H9 (cell line): ENCODE results near the gene VWA8. TPM values are rescaled to one million over a fixed set of nuclear protein-coding genes. Genes with fewer than 3 reads are reported as not detected.

Experiments
- DNase-seq: peaks from one replicate; pipeline ENCODE4 v3.0.0-alpha.2; 2017
- H2AFZ ChIP-seq: one replicate; pipeline ENCODE4 v1.6.1; 2013; ENCODE audit warnings: mild to moderate bottlenecking, low read length, control low read depth, moderate library complexity
- H2AK5ac ChIP-seq: 2 replicates; pipeline ENCODE4 v1.6.1; 2013; ENCODE audit warnings: low read length, control low read depth, mixed read lengths; ENCODE audit not compliant: insufficient read length
- H2BK120ac ChIP-seq: one replicate; pipeline ENCODE4 v1.6.1; 2013; ENCODE audit warnings: low read depth, mild to moderate bottlenecking, low read length, control low read depth, inconsistent platforms; ENCODE audit not compliant: poor library complexity, severe bottlenecking
- H2BK12ac ChIP-seq: 2 replicates; pipeline ENCODE4 v1.6.1; 2013; ENCODE audit warnings: low read length, control low read depth, mixed read lengths, low read depth; ENCODE audit not compliant: insufficient read length
- H2BK15ac ChIP-seq: 2 replicates; pipeline ENCODE4 v1.6.1; 2013; ENCODE audit warnings: low read depth, low read length, control low read depth
- H2BK20ac ChIP-seq: one replicate; pipeline ENCODE4 v1.6.1; 2013; ENCODE audit warnings: low read depth, mild to moderate bottlenecking, low read length, control low read depth, inconsistent platforms; ENCODE audit not compliant: poor library complexity, severe bottlenecking
- H2BK5ac ChIP-seq: 2 replicates; pipeline ENCODE4 v1.6.1; 2013; ENCODE audit warnings: low read length, control low read depth, mixed read lengths; ENCODE audit not compliant: insufficient read length
- H3K14ac ChIP-seq: 2 replicates; pipeline ENCODE4 v1.6.1; 2013; ENCODE audit warnings: low read length, control low read depth; ENCODE audit not compliant: insufficient read depth
- H3K18ac ChIP-seq: 2 replicates; pipeline ENCODE4 v1.6.1; 2013; ENCODE audit warnings: low read depth, mild to moderate bottlenecking, mixed read lengths, low read length, control low read depth; ENCODE audit not compliant: insufficient read length
- H3K23ac ChIP-seq: 2 replicates; pipeline ENCODE4 v1.6.1; 2013; ENCODE audit warnings: low read length, control low read depth, mixed read lengths, low read depth; ENCODE audit not compliant: insufficient read length
- H3K23me2 ChIP-seq: 2 replicates; pipeline ENCODE4 v1.6.1; 2013; ENCODE audit warnings: low read depth, mild to moderate bottlenecking, mixed read lengths, low read length, control low read depth; ENCODE audit not compliant: insufficient read length, poor library complexity, severe bottlenecking
- H3K27ac ChIP-seq: 2 replicates; pipeline ENCODE4 v1.5.1; 2013; ENCODE audit warnings: low read length, control low read depth, mixed read lengths, low read depth; ENCODE audit not compliant: insufficient read length
- H3K27me3 ChIP-seq: 2 replicates; pipeline ENCODE4 v1.6.1; 2013; ENCODE audit warnings: low read length, control low read depth, inconsistent platforms; ENCODE audit not compliant: insufficient read depth
- H3K4ac ChIP-seq: 2 replicates; pipeline ENCODE4 v1.6.1; 2013; ENCODE audit warnings: low read depth, mild to moderate bottlenecking, control low read depth, inconsistent platforms, low read length, moderate library complexity
- H3K4me1 ChIP-seq: 2 replicates; pipeline ENCODE4 v1.6.1; 2013; ENCODE audit warnings: low read length, control low read depth, inconsistent platforms; ENCODE audit not compliant: insufficient read depth
- H3K4me2 ChIP-seq: 2 replicates; pipeline ENCODE4 v1.6.1; 2013; ENCODE audit warnings: low read length, control low read depth, mixed read lengths; ENCODE audit not compliant: insufficient read length, insufficient read depth
- H3K56ac ChIP-seq: 2 replicates; pipeline ENCODE4 v1.6.1; 2013; ENCODE audit warnings: low read depth, mild to moderate bottlenecking, mixed read lengths, low read length, control low read depth; ENCODE audit not compliant: insufficient read length
- H3K79me1 ChIP-seq: 2 replicates; pipeline ENCODE4 v1.6.1; 2013; ENCODE audit warnings: low read depth, mild to moderate bottlenecking, moderate library complexity, low read length, control low read depth, inconsistent platforms; ENCODE audit not compliant: insufficient read depth, poor library complexity, severe bottlenecking
- H3K79me2 ChIP-seq: 2 replicates; pipeline ENCODE4 v1.6.1; 2013; ENCODE audit warnings: low read length, control low read depth, inconsistent platforms; ENCODE audit not compliant: insufficient read depth
- H3K9ac ChIP-seq: 2 replicates; pipeline ENCODE4 v1.6.1; 2013; ENCODE audit warnings: low read length, control low read depth, mixed read lengths; ENCODE audit not compliant: insufficient read length; ENCODE audit errors: extremely low read depth
- H3K9me3 ChIP-seq: one replicate; pipeline ENCODE4 v1.6.1; 2013; ENCODE audit warnings: low read depth, low read length, inconsistent platforms; ENCODE audit not compliant: control insufficient read depth
- H3T11ph ChIP-seq: one replicate; pipeline ENCODE4 v1.6.1; 2013; ENCODE audit warnings: mild to moderate bottlenecking, low read length, control low read depth, inconsistent platforms
- H4K20me1 ChIP-seq: one replicate; pipeline ENCODE4 v1.6.1; 2013; ENCODE audit not compliant: control insufficient read depth, insufficient read length, insufficient read depth
- H4K5ac ChIP-seq: 2 replicates; pipeline ENCODE4 v1.6.1; 2013; ENCODE audit warnings: low read depth, mild to moderate bottlenecking, mixed read lengths, low read length, control low read depth; ENCODE audit not compliant: insufficient read length
- H4K8ac ChIP-seq: replicated peaks from 2 replicates; pipeline ENCODE4 v1.6.1; 2013; ENCODE audit warnings: low read length, control low read depth, mixed read lengths, low read depth; ENCODE audit not compliant: insufficient read length
- H4K91ac ChIP-seq: 2 replicates; pipeline ENCODE4 v1.6.1; 2013; ENCODE audit warnings: low read depth, mild to moderate bottlenecking, moderate library complexity, mixed read lengths, low read length, control low read depth; ENCODE audit not compliant: insufficient read length
- H3K27ac Mint-ChIP-seq, 3 experiments: 2 replicates in 2 of 3; 3 replicates in 1 of 3; pipeline ENCODE4 v1.8.0; 2020 to 2021; ENCODE audit warnings: mixed read lengths in 3 of 3, mild to moderate bottlenecking in 1 of 3, moderate library complexity in 1 of 3
- H3K27me3 Mint-ChIP-seq: 2 replicates; pipeline ENCODE4 v1.8.0; 2021; ENCODE audit warnings: low read depth, mild to moderate bottlenecking, moderate library complexity, mixed read lengths
- H3K36me3 Mint-ChIP-seq, 3 experiments: 2 replicates in 2 of 3; 3 replicates in 1 of 3; pipeline ENCODE4 v1.8.0; 2020 to 2021; ENCODE audit warnings: low read depth in 3 of 3, mixed read lengths in 3 of 3; ENCODE audit not compliant: insufficient read depth in 1 of 3
- H3K4me1 Mint-ChIP-seq, 2 experiments: 2 replicates each; pipeline ENCODE4 v1.8.0; 2020; ENCODE audit warnings: mixed read lengths in 2 of 2
- H3K4me3 Mint-ChIP-seq, 2 experiments: 2 replicates in 1 of 2; 3 replicates in 1 of 2; pipeline ENCODE4 v1.8.0; 2020 to 2021; ENCODE audit warnings: mild to moderate bottlenecking in 2 of 2, mixed read lengths in 2 of 2, moderate library complexity in 1 of 2
- H3K9me3 Mint-ChIP-seq, 2 experiments: 2 replicates in 1 of 2; 3 replicates in 1 of 2; pipeline ENCODE4 v1.8.0; 2020; ENCODE audit warnings: mild to moderate bottlenecking in 2 of 2, mixed read lengths in 2 of 2, moderate library complexity in 1 of 2
- WGBS: extraction: QIAGEN DNeasy Blood & Tissue Kit; methylation state at CpG from one replicate; pipeline ENCODE4 v1.1.7; 2013; ENCODE audit warnings: missing lambda C conversion rate, low lambda C conversion rate, mixed read lengths; ENCODE audit not compliant: insufficient read length; ENCODE audit errors: extremely low coverage; 5-methylcytosine and 5-hydroxymethylcytosine counted together
- total RNA-seq: library from RNA; stranded (reverse); gene quantifications from 2 replicates; pipeline ENCODE4 v1.2.1, GENCODE V29; 2021
- TF ChIP-seq, protein P1 (sequence below): fragments of 200-600 bp; sonication (generic); conservative IDR thresholded peaks from 3 replicates; pipeline ENCODE4 v1.8.0; 2021; ENCODE audit warnings: antibody characterized with exemption, mild to moderate bottlenecking

VWA8 gene
- total RNA-seq, 1 experiment from 2014 or later, result 17.4 TPM

DNA sequence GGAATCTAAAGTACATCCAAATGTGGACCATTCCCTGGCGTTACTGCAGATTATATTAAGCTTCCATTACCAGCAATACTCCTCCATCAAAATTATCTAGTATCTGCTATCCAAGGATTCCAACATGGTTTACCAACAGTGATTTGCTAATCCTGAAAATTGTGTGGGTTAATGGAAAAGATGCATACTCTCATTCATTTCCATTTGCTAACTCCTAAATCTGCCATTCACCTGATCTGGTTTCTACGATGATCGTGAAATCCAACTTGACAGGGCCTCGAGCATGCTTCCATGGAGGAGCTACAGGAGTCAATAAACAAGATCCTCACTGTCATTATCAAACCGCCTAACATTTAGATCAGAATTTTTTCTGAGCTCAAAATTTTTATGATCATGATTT, 382.5 kb downstream of the VWA8 start:
- TF ChIP-seq, protein P1, sequence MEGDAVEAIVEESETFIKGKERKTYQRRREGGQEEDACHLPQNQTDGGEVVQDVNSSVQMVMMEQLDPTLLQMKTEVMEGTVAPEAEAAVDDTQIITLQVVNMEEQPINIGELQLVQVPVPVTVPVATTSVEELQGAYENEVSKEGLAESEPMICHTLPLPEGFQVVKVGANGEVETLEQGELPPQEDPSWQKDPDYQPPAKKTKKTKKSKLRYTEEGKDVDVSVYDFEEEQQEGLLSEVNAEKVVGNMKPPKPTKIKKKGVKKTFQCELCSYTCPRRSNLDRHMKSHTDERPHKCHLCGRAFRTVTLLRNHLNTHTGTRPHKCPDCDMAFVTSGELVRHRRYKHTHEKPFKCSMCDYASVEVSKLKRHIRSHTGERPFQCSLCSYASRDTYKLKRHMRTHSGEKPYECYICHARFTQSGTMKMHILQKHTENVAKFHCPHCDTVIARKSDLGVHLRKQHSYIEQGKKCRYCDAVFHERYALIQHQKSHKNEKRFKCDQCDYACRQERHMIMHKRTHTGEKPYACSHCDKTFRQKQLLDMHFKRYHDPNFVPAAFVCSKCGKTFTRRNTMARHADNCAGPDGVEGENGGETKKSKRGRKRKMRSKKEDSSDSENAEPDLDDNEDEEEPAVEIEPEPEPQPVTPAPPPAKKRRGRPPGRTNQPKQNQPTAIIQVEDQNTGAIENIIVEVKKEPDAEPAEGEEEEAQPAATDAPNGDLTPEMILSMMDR, result no peak
- H3K14ac ChIP-seq, result no peak overlapping the region

More for the DNA sequence above, 382.5 kb downstream of the VWA8 start:
- Histone ChIP-seq H3K9ac (no peak overlapping the region), H3T11ph (no peak overlapping the region), H2AK5ac (no peak overlapping the region), H3K18ac (no peak overlapping the region), H3K23me2 (no peaks in the 10 kb centered on the region), H3K79me1 (no peaks in the 10 kb centered on the region), H4K20me1 (no peaks in the 10 kb centered on the region), H3K4me2 (no peak overlapping the region), H2BK120ac (no peak overlapping the region), H2BK5ac (no peak overlapping the region), H3K56ac (no peak overlapping the region), H4K91ac (no peak overlapping the region), H4K8ac (no peak overlapping the region), H3K9me3 (no peaks in the 10 kb centered on the region), H2BK15ac (no peak overlapping the region), H3K4me1 (no peaks in the 10 kb centered on the region; the same call in 1 of the 2 replicates), H4K5ac (no peak overlapping the region), H3K23ac (no peak overlapping the region), H2BK20ac (no peak overlapping the region), H3K27ac (no peak overlapping the region), H2AFZ (no peak overlapping the region), H3K4ac (no peak overlapping the region), H3K79me2 (no peaks in the 10 kb centered on the region), H3K27me3 (no peaks in the 10 kb centered on the region), H2BK12ac (no peak overlapping the region)
- H3K27me3 Mint-ChIP-seq, result no peaks in the 10 kb centered on the region
- peaks cover 4 to 5% of the 10 kb centered on the region in 2 experiments; a peak in 2 of 4 replicates for H3K4me1 Mint-ChIP-seq
- no peak overlapping the region for H3K27ac Mint-ChIP-seq
- no peak overlapping the region for H3K4me3 Mint-ChIP-seq
- H3K36me3 Mint-ChIP-seq, result peaks cover 5 to 14% (median 7%) of the 10 kb centered on the region in 3 experiments; a peak in 5 of 7 replicates
- DNase-seq, result no peak
- no peaks in the 10 kb centered on the region for H3K9me3 Mint-ChIP-seq
- WGBS, result no CpG with 5 or more reads among the region's 5 CpGs
